ENCODE results near the gene SEMA3A. TPM values are rescaled to one million over a fixed set of nuclear protein-coding genes. Genes with fewer than 3 reads are reported as not detected.

Gene SEMA3A
- total and polyA plus RNA-seq, 2 of the 4 experiments (the other 2 are of a cell fraction) = 31.2 to 213 TPM

GRCh38 chr7:84058311-84059076, 136.1 kb downstream of the SEMA3A start:
- H4K8ac ChIP-seq (ENCODE audit: low read depth in 2 of 2, low read length in 2 of 2) = peak overlapping the region; percentile 73 to 81
- WGBS, 2 experiments (ENCODE audit: extremely low coverage in 2 of 2, insufficient read length in 1 of 2) = no CpG with 5 or more reads among the region's 6 CpGs
- H3K9me1 ChIP-seq (ENCODE audit: insufficient read depth, low read length) = peaks cover 5% of the 10 kb centered on the region; the same call in 1 of the 2 replicates
- no peaks in the 10 kb centered on the region; the same call in 1 of the 2 replicates for H3K36me3 ChIP-seq (ENCODE audit: control insufficient read depth, insufficient read depth, low read length)
- H4K91ac ChIP-seq (ENCODE audit: insufficient read depth, low read depth, low read length) = no peak overlapping the region; the same call in 1 of the 2 replicates
- no peaks in the 10 kb centered on the region for H4K20me1 ChIP-seq (ENCODE audit: insufficient read depth, low read length)
- peak overlapping the region; percentile 74 for H2BK120ac ChIP-seq (ENCODE audit: low read depth, low read length)
- peak overlapping the region; percentile 29; the same call in 1 of the 2 replicates for H3K23ac ChIP-seq (ENCODE audit: low read depth, low read length)
- peak; percentile 88 for ATAC-seq (ENCODE audit: low read depth)
- peaks cover 12% of the 10 kb centered on the region for H3K4me1 ChIP-seq (ENCODE audit: control insufficient read depth, insufficient read depth, low read length)
- POLR2A ChIA-PET (ENCODE audit: unreplicated experiment) = interaction anchor here (0.7 kb wide), 1 partner anchor 40 kb away, joined by 3 read pairs; no protein-coding TSS in a partner anchor
- H3K27me3 ChIP-seq (ENCODE audit: control insufficient read depth, insufficient read depth, low read length) = no peaks in the 10 kb centered on the region
- intact Hi-C loops (cut with micrococcal nuclease) (no loop called here), in situ Hi-C loops (cut with MboI; ENCODE audit: low sequenced_read_pairs) (no loop called here), dilution Hi-C loops (cut with HindIII; ENCODE audit: low sequenced_read_pairs, unreplicated experiment) (no loop called here)
- DNase-seq = peak; percentile 79
- H3K4ac ChIP-seq (ENCODE audit: low read depth, low read length) = peak overlapping the region; percentile 62; the same call in 1 of the 2 replicates
- no peak overlapping the region; the same call in 1 of the 2 replicates for H3K9ac ChIP-seq (ENCODE audit: low read depth, low read length)
- BruUV-seq (replicated peaks) = no TSS peak
- no peaks in the 10 kb centered on the region for H3K9me3 ChIP-seq (ENCODE audit: control insufficient read depth, insufficient read depth, low read length)
- no peak overlapping the region for H2AK9ac ChIP-seq (replicated peaks; ENCODE audit: low read depth, low read length, poor library complexity)
- peak overlapping the region; percentile 78; the same call in 1 of the 2 replicates for H4K5ac ChIP-seq (ENCODE audit: low read depth, low read length)
- H3K18ac ChIP-seq (ENCODE audit: low read depth, low read length) = peak overlapping the region; percentile 75; the same call in 1 of the 2 replicates
- H3K27ac ChIP-seq (ENCODE audit: insufficient read depth, low read length) = peak overlapping the region; percentile 67; the same call in 1 of the 2 replicates
- H3K79me1 ChIP-seq (ENCODE audit: low read depth in 1 of 2, low read length in 2 of 2) = peaks cover 4 to 30% of the 10 kb centered on the region in 2 experiments; a peak in 3 of 4 replicates
- H2BK15ac ChIP-seq (ENCODE audit: low read depth, low read length) = no peak overlapping the region
- no peak overlapping the region for H3K56ac ChIP-seq (ENCODE audit: extremely low read depth, insufficient read depth, low read length)
- no peak overlapping the region for H3K14ac ChIP-seq (replicated peaks; ENCODE audit: low read depth, low read length)
- peak overlapping the region; percentile 94 for H2BK5ac ChIP-seq (ENCODE audit: low read depth, low read length, poor library complexity, severe bottlenecking)
- peak overlapping the region; percentile 16; the same call in 1 of the 2 replicates for H3K4me3 ChIP-seq (ENCODE audit: insufficient read depth, low read depth, low read length)
- CTCF ChIA-PET = interaction anchor here (0.6 kb wide), 1 partner anchor 76 kb away, joined by 3 read pairs; no protein-coding TSS in a partner anchor
- TF ChIP-seq POLR2A (IDR thresholded peaks at IDR 0.05; ENCODE audit: low read depth, low read length) = no peak
- TF ChIP-seq CEBPB (IDR thresholded peaks at IDR 0.05; ENCODE audit: low read depth, low read length) = no peak
- TF ChIP-seq CHD1 (IDR thresholded peaks at IDR 0.05; ENCODE audit: low read depth, low read length) = no peak
- TF ChIP-seq, protein P1, sequence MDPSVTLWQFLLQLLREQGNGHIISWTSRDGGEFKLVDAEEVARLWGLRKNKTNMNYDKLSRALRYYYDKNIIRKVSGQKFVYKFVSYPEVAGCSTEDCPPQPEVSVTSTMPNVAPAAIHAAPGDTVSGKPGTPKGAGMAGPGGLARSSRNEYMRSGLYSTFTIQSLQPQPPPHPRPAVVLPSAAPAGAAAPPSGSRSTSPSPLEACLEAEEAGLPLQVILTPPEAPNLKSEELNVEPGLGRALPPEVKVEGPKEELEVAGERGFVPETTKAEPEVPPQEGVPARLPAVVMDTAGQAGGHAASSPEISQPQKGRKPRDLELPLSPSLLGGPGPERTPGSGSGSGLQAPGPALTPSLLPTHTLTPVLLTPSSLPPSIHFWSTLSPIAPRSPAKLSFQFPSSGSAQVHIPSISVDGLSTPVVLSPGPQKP (IDR thresholded peaks at IDR 0.05; ENCODE audit: borderline replicate concordance, low read depth, low read length) = no peak
- TF ChIP-seq BHLHE40 (IDR thresholded peaks at IDR 0.05; ENCODE audit: low read depth, low read length) = no peak
- TF ChIP-seq USF2 (IDR thresholded peaks at IDR 0.05; ENCODE audit: low read depth, low read length) = no peak
- TF ChIP-seq MAZ (IDR thresholded peaks at IDR 0.05; ENCODE audit: borderline replicate concordance, low read depth, low read length) = no peak
- TF ChIP-seq NFE2L2 (IDR thresholded peaks at IDR 0.05; ENCODE audit: low read depth, low read length) = no peak
- H3K4me2 ChIP-seq (ENCODE audit: low read depth, low read length) = peak overlapping the region; percentile 67
- H2BK20ac ChIP-seq (ENCODE audit: low read depth, low read length) = peak overlapping the region; percentile 74; the same call in 1 of the 2 replicates
- H2AFZ ChIP-seq (replicated peaks; ENCODE audit: low read length, poor library complexity) = no peak overlapping the region
- H2AK5ac ChIP-seq (ENCODE audit: low read depth, low read length) = no peak overlapping the region
